Neural progenitor cell (in vitro differentiated cells): Measurements from ENCODE around the gene TMEM117. TPM values are rescaled to one million over a fixed set of nuclear protein-coding genes. Genes with fewer than 3 reads are reported as not detected.

Experiments
- DNase-seq: peaks from one replicate; pipeline ENCODE4 v3.0.0-alpha.2; 2016; ENCODE audit warnings: low spot score
- H2AFZ ChIP-seq: fragments of 200-600 bp; sonication (generic); replicated peaks from 2 replicates; pipeline ENCODE4 v1.6.1; 2016; ENCODE audit warnings: antibody characterized with exemption
- H3F3A ChIP-seq: fragments of 200-600 bp; sonication (generic); 2 replicates; pipeline ENCODE4 v1.6.1; 2016; ENCODE audit warnings: antibody characterized with exemption, low read depth
- H3K27ac ChIP-seq: fragments of 200-600 bp; sonication (generic); 2 replicates; pipeline ENCODE4 v1.5.1; 2016; ENCODE audit warnings: mild to moderate bottlenecking
- H3K27me3 ChIP-seq: fragments of 200-600 bp; sonication (generic); 2 replicates; pipeline ENCODE4 v1.6.1; 2016; ENCODE audit warnings: mild to moderate bottlenecking, moderate library complexity
- H3K36me3 ChIP-seq: fragments of 200-600 bp; sonication (generic); 2 replicates; pipeline ENCODE4 v1.5.1; 2016
- H3K4me1 ChIP-seq: fragments of 200-600 bp; sonication (generic); 2 replicates; pipeline ENCODE4 v1.6.1; 2016; ENCODE audit warnings: mixed run types
- H3K4me2 ChIP-seq: fragments of 200-600 bp; sonication (generic); 2 replicates; pipeline ENCODE4 v1.6.1; 2016
- H3K4me3 ChIP-seq: fragments of 200-600 bp; sonication (generic); 2 replicates; pipeline ENCODE4 v1.5.1; 2016
- H3K79me2 ChIP-seq: fragments of 200-600 bp; sonication (generic); 2 replicates; pipeline ENCODE4 v1.6.1; 2016; ENCODE audit warnings: low read depth
- H3K9ac ChIP-seq: fragments of 200-600 bp; sonication (generic); 2 replicates; pipeline ENCODE4 v1.6.1; 2016
- H3K9me3 ChIP-seq: fragments of 200-600 bp; sonication (generic); 2 replicates; pipeline ENCODE4 v1.5.1; 2016; ENCODE audit warnings: low read depth
- H4K20me1 ChIP-seq: fragments of 200-600 bp; sonication (generic); 2 replicates; pipeline ENCODE4 v1.6.1; 2016; ENCODE audit warnings: low read depth
- H3K27ac Mint-ChIP-seq: 3 replicates; pipeline ENCODE4 v1.8.0; 2021; ENCODE audit warnings: mixed read lengths
- H3K27me3 Mint-ChIP-seq: 2 replicates; pipeline ENCODE4 v1.8.0; 2022; ENCODE audit warnings: low read depth, mild to moderate bottlenecking, inconsistent platforms, moderate library complexity, mixed read lengths; ENCODE audit not compliant: insufficient read depth
- H3K36me3 Mint-ChIP-seq: 3 replicates; pipeline ENCODE4 v1.8.0; 2021; ENCODE audit warnings: mixed read lengths
- H3K4me1 Mint-ChIP-seq: 3 replicates; pipeline ENCODE4 v1.8.0; 2021; ENCODE audit warnings: mixed read lengths
- H3K4me3 Mint-ChIP-seq: 3 replicates; pipeline ENCODE4 v1.8.0; 2021; ENCODE audit warnings: mild to moderate bottlenecking, moderate library complexity, mixed read lengths
- H3K9me3 Mint-ChIP-seq: 3 replicates; pipeline ENCODE4 v1.8.0; 2020; ENCODE audit warnings: mixed read lengths
- CTCF ChIP-seq: fragments of 200-600 bp; sonication (generic); IDR thresholded peaks from 2 replicates; pipeline ENCODE4 v1.5.1; 2017; ENCODE audit warnings: antibody characterized with exemption, mild to moderate bottlenecking
- EZH2 ChIP-seq: fragments of 200-600 bp; sonication (generic); IDR thresholded peaks from 2 replicates; pipeline ENCODE4 v1.6.1; 2017; ENCODE audit warnings: antibody characterized with exemption, mild to moderate bottlenecking, moderate library complexity
- EZH2phosphoT487 ChIP-seq: fragments of 200-600 bp; sonication (generic); IDR thresholded peaks from 2 replicates; pipeline ENCODE4 v1.6.1; 2017; ENCODE audit warnings: antibody characterized with exemption
- total RNA-seq: library from RNA; depleted of rRNA; stranded (reverse); fragments of >200 nt; gene quantifications from 2 replicates; pipeline ENCODE4 v1.2.3, GENCODE V29; 2015; ENCODE audit warnings: low replicate concordance

TMEM117 gene
- total RNA-seq, 1 donor from 2014 or later: 1.6 TPM

DNA sequence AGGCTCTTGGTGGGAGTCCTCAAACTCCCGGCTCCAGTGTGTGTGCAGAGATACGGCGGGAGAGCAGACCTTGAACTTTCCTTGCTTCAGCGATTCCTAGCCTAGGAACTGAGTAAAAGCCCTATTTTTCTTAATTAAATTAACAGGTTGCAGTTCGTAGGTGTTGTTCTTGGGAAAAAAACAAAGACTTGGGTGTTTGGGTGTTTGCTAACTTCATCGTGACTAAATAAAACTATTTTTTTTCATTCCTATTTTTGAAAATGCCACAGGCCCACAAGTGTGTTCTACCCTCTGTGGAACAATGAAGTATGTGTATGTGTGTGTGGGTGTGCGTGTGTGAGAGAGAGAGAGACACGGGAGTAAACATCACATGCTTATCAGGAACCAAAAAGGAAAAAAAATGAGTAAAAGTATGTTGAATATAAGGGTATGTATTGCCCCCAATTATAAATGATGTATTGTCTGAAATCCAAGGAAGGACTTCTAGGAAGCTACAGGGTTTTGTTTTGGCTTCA lies 651 bp downstream of the TMEM117 start:
- Histone ChIP-seq H3K9ac (no peak overlapping the region), H3K4me2 (peak overlapping the region; percentile 99), H2AFZ (peak overlapping the region; percentile 99), H3K27me3 (peaks cover 56% of the 10 kb centered on the region), H3K4me3 (peak overlapping the region; percentile 81), H3F3A (peaks cover 6% of the 10 kb centered on the region), H3K36me3 (no peaks in the 10 kb centered on the region), H3K4me1 (no peaks in the 10 kb centered on the region), H3K9me3 (no peaks in the 10 kb centered on the region), H3K27ac (no peak overlapping the region), H3K79me2 (no peaks in the 10 kb centered on the region), H4K20me1 (no peaks in the 10 kb centered on the region)
- Mint-ChIP-seq H3K9me3 (no peaks in the 10 kb centered on the region), H3K4me1 (peaks cover 11% of the 10 kb centered on the region), H3K27me3 (peaks cover 9% of the 10 kb centered on the region), H3K27ac (peak overlapping the region; percentile 1), H3K36me3 (no peaks in the 10 kb centered on the region), H3K4me3 (peak overlapping the region; percentile 79)
- no peak for DNase-seq
- peak; percentile 1 for TF ChIP-seq EZH2
- TF ChIP-seq CTCF: no peak
- no peak for TF ChIP-seq EZH2phosphoT487

- H3K4me1 Mint-ChIP-seq: peaks cover 9% of the 10 kb centered on the region
- Histone ChIP-seq H3K27me3 (peaks cover 34% of the 10 kb centered on the region), H3K4me1 (no peaks in the 10 kb centered on the region), H3F3A (peaks cover 3% of the 10 kb centered on the region), H3K9ac (no peak overlapping the region), H3K27ac (no peak overlapping the region), H3K4me2 (no peak overlapping the region), H2AFZ (no peak overlapping the region), H3K79me2 (no peaks in the 10 kb centered on the region), H4K20me1 (no peaks in the 10 kb centered on the region), H3K36me3 (no peaks in the 10 kb centered on the region), H3K9me3 (no peaks in the 10 kb centered on the region), H3K4me3 (no peak overlapping the region)
- no peak overlapping the region for H3K4me3 Mint-ChIP-seq
- no peaks in the 10 kb centered on the region for H3K36me3 Mint-ChIP-seq
- H3K27me3 Mint-ChIP-seq: peaks cover 4% of the 10 kb centered on the region
- DNase-seq: no peak
- H3K9me3 Mint-ChIP-seq: no peaks in the 10 kb centered on the region
- no peak overlapping the region for H3K27ac Mint-ChIP-seq
- no peak for TF ChIP-seq EZH2phosphoT487
- TF ChIP-seq EZH2: no peak
- TF ChIP-seq CTCF: no peak
Observed at GRCh38 chr12:43840338-43840737, 4.5 kb downstream of the TMEM117 start.

DNA sequence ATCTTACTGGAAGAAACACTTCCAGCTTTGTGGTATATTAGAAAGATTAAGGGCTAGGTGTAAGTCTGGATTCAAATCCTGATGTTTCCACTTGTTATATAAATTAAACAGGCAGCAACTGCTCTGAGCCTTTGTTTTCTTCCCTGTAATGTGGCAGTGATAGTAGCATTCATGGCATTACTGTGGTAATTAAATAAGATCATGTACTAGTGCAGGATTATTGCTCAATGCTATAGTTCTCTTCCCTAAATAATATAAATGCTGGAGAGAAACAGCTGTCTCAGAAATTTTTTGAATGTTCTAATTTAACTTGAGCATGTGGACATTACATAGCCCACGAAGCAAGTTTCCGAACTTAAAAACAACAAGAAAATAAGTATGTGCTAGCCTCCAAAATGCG lies 5.4 kb downstream of the TMEM117 start:
- Histone ChIP-seq H3K4me3 (no peak overlapping the region), H3K27ac (no peak overlapping the region), H3K9ac (no peak overlapping the region), H3K4me1 (no peaks in the 10 kb centered on the region), H3K27me3 (peaks cover 25% of the 10 kb centered on the region), H2AFZ (no peak overlapping the region), H3K79me2 (no peaks in the 10 kb centered on the region), H3K36me3 (no peaks in the 10 kb centered on the region), H4K20me1 (no peaks in the 10 kb centered on the region), H3K4me2 (no peak overlapping the region), H3F3A (no peaks in the 10 kb centered on the region), H3K9me3 (no peaks in the 10 kb centered on the region)
- TF ChIP-seq EZH2phosphoT487 (no peak), CTCF (no peak), EZH2 (no peak)
- H3K36me3 Mint-ChIP-seq: no peaks in the 10 kb centered on the region
- peaks cover 3% of the 10 kb centered on the region for H3K27me3 Mint-ChIP-seq
- no peak overlapping the region for H3K27ac Mint-ChIP-seq
- H3K4me3 Mint-ChIP-seq: no peak overlapping the region
- no peak for DNase-seq
- H3K9me3 Mint-ChIP-seq: no peaks in the 10 kb centered on the region
- H3K4me1 Mint-ChIP-seq: peaks cover 8% of the 10 kb centered on the region
